ENCODE measurements around the gene CDRT4. TPM values are rescaled to one million over a fixed set of nuclear protein-coding genes. Genes with fewer than 3 reads are reported as not detected.

Gene CDRT4
- 8.1 TPM for polyA plus RNA-seq (2013, experiment 1 of 2)
- polyA plus RNA-seq (2013, experiment 2 of 2), result 4.8 TPM

- H3K4me3 ChIP-seq (ENCODE audit: extremely low read depth, insufficient read depth, low read length, poor library complexity, severe bottlenecking), result no peak within 1 kb of the TSS
- peaks cover 12% of the 10 kb centered on the region for H3K4me1 ChIP-seq (ENCODE audit: control insufficient read depth, insufficient read depth, low read length, poor library complexity, severe bottlenecking)
- peaks cover 12% of the 10 kb centered on the region for H3K36me3 ChIP-seq (ENCODE audit: control insufficient read depth, insufficient read depth, low read length)
- no peak within 1 kb of the TSS for H3K27ac ChIP-seq (ENCODE audit: low read depth, low read length, severe bottlenecking)
- H3K9me3 ChIP-seq (ENCODE audit: control insufficient read depth, low read length), result no peaks in the 10 kb centered on the region
- 94 to 100% methylated on average over 2 of the region's 3 CpGs for WGBS, 2 experiments (ENCODE audit: insufficient coverage in 2 of 2)
Measured at GRCh38 chr17:15467592-15467991, at the start of gene CDRT4. Gene CDRT4 (minus strand): TSS chr17:15467621. CDS start chr17:15440238, 27,383 bp downstream.

DNA sequence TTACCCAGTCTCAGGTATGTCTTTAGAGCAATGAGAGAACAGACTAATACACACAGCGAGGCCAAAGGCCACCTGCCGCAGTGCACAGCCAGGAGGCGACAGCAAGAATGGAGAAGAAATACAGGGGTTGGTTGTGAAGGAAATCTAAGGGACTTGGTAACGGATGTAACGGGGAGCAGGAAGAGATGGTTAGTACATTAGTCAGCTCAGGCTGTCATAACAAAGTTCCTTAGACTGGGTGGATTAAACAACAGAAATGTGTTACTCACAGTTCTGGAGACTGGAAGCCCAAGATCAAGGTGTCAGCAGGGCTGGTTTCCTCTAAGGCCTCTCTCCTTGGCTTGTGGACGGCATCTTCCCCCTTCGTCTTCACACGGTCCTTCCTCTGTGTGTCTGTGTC, 48.7 kb upstream of the CDRT4 start:
- no peak overlapping the region for H3K4me3 ChIP-seq (ENCODE audit: extremely low read depth, insufficient read depth, low read length, poor library complexity, severe bottlenecking)
- no peaks in the 10 kb centered on the region for H3K4me1 ChIP-seq (ENCODE audit: control insufficient read depth, insufficient read depth, low read length, poor library complexity, severe bottlenecking)
- H3K9me3 ChIP-seq (ENCODE audit: control insufficient read depth, low read length), result peaks cover 7% of the 10 kb centered on the region
- peaks cover 71% of the 10 kb centered on the region for H3K36me3 ChIP-seq (ENCODE audit: control insufficient read depth, insufficient read depth, low read length)
- WGBS, 2 experiments (ENCODE audit: insufficient coverage in 2 of 2), result 95 to 96% methylated on average over 6 to 8 of the region's 8 CpGs
- no peak overlapping the region for H3K27ac ChIP-seq (ENCODE audit: low read depth, low read length, severe bottlenecking)

GRCh38 chr17:15514469-15514868, 47.0 kb upstream of the CDRT4 start:
- no CpG with 5 or more reads among the region's 2 CpGs for WGBS, 2 experiments (ENCODE audit: insufficient coverage in 2 of 2)
- Histone ChIP-seq H3K27ac (ENCODE audit: low read depth, low read length, severe bottlenecking) (no peak overlapping the region), H3K36me3 (ENCODE audit: control insufficient read depth, insufficient read depth, low read length) (peaks cover 77% of the 10 kb centered on the region), H3K4me3 (ENCODE audit: extremely low read depth, insufficient read depth, low read length, poor library complexity, severe bottlenecking) (no peak overlapping the region), H3K9me3 (ENCODE audit: control insufficient read depth, low read length) (peaks cover 7% of the 10 kb centered on the region), H3K4me1 (ENCODE audit: control insufficient read depth, insufficient read depth, low read length, poor library complexity, severe bottlenecking) (no peaks in the 10 kb centered on the region)

DNA sequence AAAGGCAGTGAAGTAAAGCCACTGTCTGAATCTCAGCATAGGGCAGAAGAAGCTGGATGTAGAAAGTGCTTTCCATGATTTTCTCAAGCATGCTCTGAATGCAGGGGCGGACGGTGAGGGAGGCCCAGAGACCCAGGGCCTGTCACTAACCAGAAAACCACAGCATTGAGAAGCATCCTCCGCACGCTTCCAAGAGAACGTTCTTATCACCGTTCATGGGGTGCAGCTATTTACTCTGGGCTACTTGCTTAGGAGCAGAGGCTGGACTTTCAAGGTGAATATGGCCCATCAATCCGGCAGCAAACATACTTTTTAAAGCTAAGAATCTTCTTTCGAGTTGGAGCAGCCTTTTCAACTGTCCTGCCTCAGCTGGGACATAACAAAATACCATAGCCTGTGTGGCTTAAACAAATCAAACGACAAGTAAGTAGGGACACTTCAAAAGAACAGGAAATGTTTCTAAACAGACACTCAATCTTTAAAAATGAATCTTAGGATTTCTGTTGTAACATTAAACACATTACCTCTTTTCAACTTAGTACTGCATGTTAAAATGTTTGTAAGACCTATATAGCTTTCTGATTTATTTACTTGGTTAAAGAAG, 46.5 kb upstream of the CDRT4 start:
- Histone ChIP-seq H3K4me1 (ENCODE audit: control insufficient read depth, insufficient read depth, low read length, poor library complexity, severe bottlenecking) (no peaks in the 10 kb centered on the region), H3K9me3 (ENCODE audit: control insufficient read depth, low read length) (peaks cover 7% of the 10 kb centered on the region), H3K36me3 (ENCODE audit: control insufficient read depth, insufficient read depth, low read length) (peaks cover 73% of the 10 kb centered on the region), H3K27ac (ENCODE audit: low read depth, low read length, severe bottlenecking) (peak overlapping the region; percentile 24), H3K4me3 (ENCODE audit: extremely low read depth, insufficient read depth, low read length, poor library complexity, severe bottlenecking) (no peak overlapping the region)
- WGBS, 2 experiments (ENCODE audit: insufficient coverage in 2 of 2), result 98% methylated on average over 8 of the region's 9 CpGs

DNA sequence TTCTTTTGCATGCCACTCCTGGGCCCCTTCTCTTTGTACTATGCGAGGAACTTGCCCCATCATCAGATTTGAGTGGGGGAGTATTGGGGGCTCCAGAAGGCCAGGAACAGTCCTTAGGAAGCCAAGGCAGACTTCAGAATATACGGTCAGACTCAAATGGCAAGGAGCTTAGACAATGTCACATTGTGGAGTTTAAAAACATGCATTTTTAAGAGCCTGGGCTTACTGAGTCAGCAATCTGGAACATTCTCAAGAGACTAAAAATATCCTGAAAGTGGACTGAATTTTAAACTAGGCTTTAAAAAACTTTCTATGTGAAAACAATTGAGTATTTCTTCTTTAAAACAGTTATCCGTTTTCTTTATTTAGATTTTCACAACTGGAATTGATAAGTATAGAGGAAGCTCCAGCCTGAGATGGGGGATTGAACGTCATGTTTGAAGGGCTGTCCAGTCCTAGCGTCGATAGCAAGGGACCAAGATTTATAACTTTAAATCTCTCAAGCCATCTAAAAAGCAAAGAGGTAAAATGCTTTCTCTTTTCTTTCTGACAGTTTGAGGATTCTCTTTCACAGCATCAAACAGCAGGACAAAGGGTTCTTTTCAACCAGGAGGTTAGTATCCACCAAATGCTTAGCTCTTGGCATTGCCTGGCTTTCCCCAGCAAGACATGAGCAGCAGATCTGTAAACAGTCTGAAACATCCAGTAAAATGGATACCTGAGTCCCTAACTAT, 45.8 kb upstream of the CDRT4 start:
- H3K9me3 ChIP-seq (ENCODE audit: control insufficient read depth, low read length), result peaks cover 7% of the 10 kb centered on the region
- no peak overlapping the region for H3K4me3 ChIP-seq (ENCODE audit: extremely low read depth, insufficient read depth, low read length, poor library complexity, severe bottlenecking)
- no peaks in the 10 kb centered on the region for H3K4me1 ChIP-seq (ENCODE audit: control insufficient read depth, insufficient read depth, low read length, poor library complexity, severe bottlenecking)
- H3K36me3 ChIP-seq (ENCODE audit: control insufficient read depth, insufficient read depth, low read length), result peaks cover 72% of the 10 kb centered on the region
- WGBS, 2 experiments (ENCODE audit: insufficient coverage in 2 of 2), result 86 to 95% methylated on average over 1 to 4 of the region's 6 CpGs
- no peak overlapping the region for H3K27ac ChIP-seq (ENCODE audit: low read depth, low read length, severe bottlenecking)

DNA sequence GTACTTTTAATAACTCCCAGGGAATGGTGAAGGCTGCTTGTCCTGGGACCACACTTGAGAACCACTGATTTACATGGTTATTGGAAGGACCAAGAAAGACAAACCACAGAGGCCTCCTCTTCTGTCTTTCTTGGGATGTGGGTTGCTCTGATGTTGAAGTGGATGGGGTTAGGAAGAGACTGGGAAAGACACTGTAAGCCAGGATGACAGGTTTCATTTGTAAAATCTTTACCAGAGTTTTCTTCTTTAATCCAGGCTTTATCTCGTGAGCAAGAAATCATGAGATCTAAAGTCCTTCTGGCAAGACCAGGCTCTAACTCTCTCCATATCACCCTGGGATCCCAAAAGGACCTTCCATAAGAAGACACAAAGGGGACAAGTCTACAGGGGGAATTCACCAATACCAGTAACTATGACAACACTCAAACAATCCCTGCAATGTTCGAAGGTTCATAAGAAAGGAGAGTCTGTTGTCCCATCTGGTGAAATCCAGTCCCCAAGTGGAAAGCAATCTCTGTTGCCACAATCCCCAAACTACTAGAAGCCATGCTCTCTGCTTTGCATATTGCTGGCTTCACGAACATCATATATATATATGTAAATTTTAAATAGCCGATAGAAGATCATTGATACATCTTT, 44.8 kb upstream of the CDRT4 start:
- no peak overlapping the region for H3K4me3 ChIP-seq (ENCODE audit: extremely low read depth, insufficient read depth, low read length, poor library complexity, severe bottlenecking)
- H3K36me3 ChIP-seq (ENCODE audit: control insufficient read depth, insufficient read depth, low read length), result peaks cover 70% of the 10 kb centered on the region
- H3K9me3 ChIP-seq (ENCODE audit: control insufficient read depth, low read length), result peaks cover 6% of the 10 kb centered on the region
- no peak overlapping the region for H3K27ac ChIP-seq (ENCODE audit: low read depth, low read length, severe bottlenecking)
- WGBS, 2 experiments (ENCODE audit: insufficient coverage in 2 of 2), result 88 to 90% methylated on average over 1 to 2 of the region's 4 CpGs
- no peaks in the 10 kb centered on the region for H3K4me1 ChIP-seq (ENCODE audit: control insufficient read depth, insufficient read depth, low read length, poor library complexity, severe bottlenecking)

DNA sequence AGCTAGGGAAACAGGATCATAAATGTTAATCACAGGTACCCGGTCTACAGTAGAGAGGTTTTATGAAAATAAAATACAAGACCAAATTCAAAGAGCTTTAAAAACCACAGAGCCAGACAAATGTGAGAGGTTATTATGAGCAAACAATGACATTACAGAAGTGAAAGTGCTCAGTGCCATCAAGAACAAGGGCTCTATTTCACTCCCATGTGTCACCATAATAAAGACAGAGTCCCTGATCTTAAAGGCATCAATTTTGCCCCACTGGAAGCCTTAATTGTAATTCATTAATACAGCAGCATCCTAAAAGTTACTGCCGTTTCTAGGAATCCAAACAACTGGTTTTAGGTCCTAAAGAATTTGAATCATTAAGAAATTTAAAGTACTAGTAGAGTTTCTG, 43.7 kb upstream of the CDRT4 start:
- 100% methylated on average over 1 of the region's 2 CpGs; no CpG with 5 or more reads in 1 of the 2 experiments for WGBS, 2 experiments (ENCODE audit: insufficient coverage in 2 of 2)
- Histone ChIP-seq H3K27ac (ENCODE audit: low read depth, low read length, severe bottlenecking) (no peak overlapping the region), H3K36me3 (ENCODE audit: control insufficient read depth, insufficient read depth, low read length) (peaks cover 65% of the 10 kb centered on the region), H3K4me1 (ENCODE audit: control insufficient read depth, insufficient read depth, low read length, poor library complexity, severe bottlenecking) (no peaks in the 10 kb centered on the region), H3K4me3 (ENCODE audit: extremely low read depth, insufficient read depth, low read length, poor library complexity, severe bottlenecking) (no peak overlapping the region), H3K9me3 (ENCODE audit: control insufficient read depth, low read length) (peaks cover 3% of the 10 kb centered on the region)

DNA sequence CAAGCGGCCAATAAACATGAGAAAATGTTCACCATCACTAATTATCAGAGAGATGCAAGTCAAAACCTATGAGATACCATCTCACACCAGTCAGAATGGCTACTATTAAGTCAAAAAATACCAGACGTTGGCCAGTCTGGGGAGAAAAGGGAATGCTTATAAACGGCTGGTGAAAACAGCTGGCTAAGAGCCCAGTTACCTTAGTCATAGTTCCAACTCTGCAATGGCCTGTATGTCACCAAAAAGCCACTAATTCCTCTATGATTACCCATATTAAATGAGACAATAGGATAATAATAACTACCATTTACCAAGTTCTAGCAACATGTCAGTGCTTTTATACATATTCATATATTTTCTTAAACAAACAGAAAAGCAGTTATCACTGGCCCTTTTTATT, 42.9 kb upstream of the CDRT4 start:
- Histone ChIP-seq H3K4me3 (ENCODE audit: extremely low read depth, insufficient read depth, low read length, poor library complexity, severe bottlenecking) (no peak overlapping the region), H3K27ac (ENCODE audit: low read depth, low read length, severe bottlenecking) (no peak overlapping the region), H3K4me1 (ENCODE audit: control insufficient read depth, insufficient read depth, low read length, poor library complexity, severe bottlenecking) (no peaks in the 10 kb centered on the region), H3K9me3 (ENCODE audit: control insufficient read depth, low read length) (peaks cover 3% of the 10 kb centered on the region), H3K36me3 (ENCODE audit: control insufficient read depth, insufficient read depth, low read length) (peaks cover 57% of the 10 kb centered on the region)
- no CpG with 5 or more reads among the region's 3 CpGs for WGBS, 2 experiments (ENCODE audit: insufficient coverage in 2 of 2)

DNA sequence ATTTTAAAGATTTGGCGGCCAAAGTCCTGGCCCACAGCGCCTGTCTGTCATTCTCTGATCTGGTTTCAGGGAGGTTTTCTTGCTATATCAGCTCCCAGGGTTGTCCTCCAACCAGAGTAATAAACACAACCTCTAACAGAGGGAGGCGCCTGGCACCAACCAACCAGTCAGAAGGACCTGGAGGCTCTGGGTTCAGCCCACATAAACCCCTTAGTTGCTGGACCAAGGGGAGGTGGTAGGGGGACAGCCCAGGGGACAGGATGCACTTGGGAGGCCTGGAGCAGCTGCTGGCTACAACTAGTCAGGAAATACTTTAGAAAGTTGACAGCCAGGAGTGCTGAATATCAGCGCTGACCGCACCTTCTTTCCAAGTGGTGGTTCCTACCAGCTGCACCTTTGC, 41.7 kb upstream of the CDRT4 start:
- H3K36me3 ChIP-seq (ENCODE audit: control insufficient read depth, insufficient read depth, low read length), result peaks cover 51% of the 10 kb centered on the region
- H3K4me3 ChIP-seq (ENCODE audit: extremely low read depth, insufficient read depth, low read length, poor library complexity, severe bottlenecking), result no peak overlapping the region
- no peaks in the 10 kb centered on the region for H3K4me1 ChIP-seq (ENCODE audit: control insufficient read depth, insufficient read depth, low read length, poor library complexity, severe bottlenecking)
- no peak overlapping the region for H3K27ac ChIP-seq (ENCODE audit: low read depth, low read length, severe bottlenecking)
- peaks cover 3% of the 10 kb centered on the region for H3K9me3 ChIP-seq (ENCODE audit: control insufficient read depth, low read length)
- WGBS, 2 experiments (ENCODE audit: insufficient coverage in 2 of 2), result 90 to 100% methylated on average over 2 to 4 of the region's 5 CpGs

DNA sequence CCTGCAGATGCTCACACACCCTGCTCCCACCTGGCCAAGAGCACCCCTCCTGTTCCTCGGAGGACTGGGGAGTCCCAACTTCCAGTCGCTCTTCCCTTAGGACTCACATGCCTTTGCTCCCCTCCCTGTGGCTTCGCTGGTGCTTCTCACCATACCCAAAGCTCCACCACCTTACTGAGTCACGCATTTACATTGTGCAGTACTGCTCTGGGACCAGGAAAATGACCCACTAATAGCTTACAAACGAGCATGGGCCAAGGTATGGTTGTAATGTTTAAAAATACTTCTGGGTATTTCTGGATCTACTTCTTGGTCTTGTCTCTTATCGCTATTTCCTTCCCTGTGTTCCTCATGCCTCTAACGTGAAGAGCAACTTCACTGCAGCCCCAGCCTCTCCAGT, 41.0 kb upstream of the CDRT4 start:
- H3K36me3 ChIP-seq (ENCODE audit: control insufficient read depth, insufficient read depth, low read length), result peaks cover 46% of the 10 kb centered on the region
- peaks cover 3% of the 10 kb centered on the region for H3K9me3 ChIP-seq (ENCODE audit: control insufficient read depth, low read length)
- H3K4me1 ChIP-seq (ENCODE audit: control insufficient read depth, insufficient read depth, low read length, poor library complexity, severe bottlenecking), result no peaks in the 10 kb centered on the region
- H3K27ac ChIP-seq (ENCODE audit: low read depth, low read length, severe bottlenecking), result no peak overlapping the region
- WGBS, 2 experiments (ENCODE audit: insufficient coverage in 2 of 2), result 80 to 93% methylated on average over 3 to 5 of the region's 7 CpGs
- H3K4me3 ChIP-seq (ENCODE audit: extremely low read depth, insufficient read depth, low read length, poor library complexity, severe bottlenecking), result no peak overlapping the region

- H3K36me3 ChIP-seq (ENCODE audit: control insufficient read depth, insufficient read depth, low read length), result peaks cover 43% of the 10 kb centered on the region
- H3K4me1 ChIP-seq (ENCODE audit: control insufficient read depth, insufficient read depth, low read length, poor library complexity, severe bottlenecking), result peaks cover 5% of the 10 kb centered on the region
- no peak overlapping the region for H3K4me3 ChIP-seq (ENCODE audit: extremely low read depth, insufficient read depth, low read length, poor library complexity, severe bottlenecking)
- H3K27ac ChIP-seq (ENCODE audit: low read depth, low read length, severe bottlenecking), result no peak overlapping the region
- peaks cover 3% of the 10 kb centered on the region for H3K9me3 ChIP-seq (ENCODE audit: control insufficient read depth, low read length)
- 92 to 100% methylated on average over 2 of the region's 3 CpGs for WGBS, 2 experiments (ENCODE audit: insufficient coverage in 2 of 2)
Measured at GRCh38 chr17:15507896-15508295, 40.5 kb upstream of the CDRT4 start.
